Caco-2 (cell line): ENCODE measurements around the gene TPCN1. TPM values are rescaled to one million over a fixed set of nuclear protein-coding genes. Genes with fewer than 3 reads are reported as not detected.

Source experiments
- BruUV-seq: library from RNA; stranded (reverse); fragments of 400-500 nt; replicated peaks from 2 replicates; lab custom pipeline; 2021; lab: Mats Ljungman, UMichigan
- CTCF ChIA-PET: fragments of 300-600 bp; sonication (Branson Sonifier 250); formaldehyde crosslinking; loops from one replicate; lab custom pipeline; 2022; ENCODE audit warnings: antibody characterized with exemption; lab: Charles Lee
- POLR2A ChIA-PET: fragments of 300-600 bp; sonication (Branson Sonifier 250); formaldehyde crosslinking; loops from one replicate; lab custom pipeline; 2022; ENCODE audit warnings: antibody characterized with exemption; lab: Charles Lee
- DNase-seq, 2 experiments: peaks; one replicate each; pipeline versions ENCODE4 v3.0.0 to v3.0.0-alpha.2; 2020 to 2022
- H3K27me3 ChIP-seq: replicated peaks from 2 replicates; pipeline ENCODE4 v1.6.0; 2011; ENCODE audit warnings: low read length; ENCODE audit not compliant: control insufficient read depth, insufficient read depth
- H3K36me3 ChIP-seq: 2 replicates; pipeline ENCODE4 v1.5.1; 2011; ENCODE audit warnings: low read length; ENCODE audit not compliant: control insufficient read depth, insufficient read depth
- H3K4me1 ChIP-seq: fragments of 250-450 bp; sonication (Bioruptor Pico); 2 replicates; pipeline ENCODE4 v1.5.1; 2020; ENCODE audit warnings: mild to moderate bottlenecking
- H3K4me3 ChIP-seq: 2 replicates; pipeline ENCODE4 v1.5.1; 2011; ENCODE audit warnings: low read depth, mild to moderate bottlenecking, control low read depth, low read length
- H3K9me3 ChIP-seq: fragments of 250-450 bp; sonication (Bioruptor Pico); 2 replicates; pipeline ENCODE4 v1.5.1; 2020; ENCODE audit warnings: mild to moderate bottlenecking, moderate library complexity
- H3K27ac Mint-ChIP-seq: one replicate; pipeline ENCODE4 v1.8.0; 2022; ENCODE audit warnings: mixed read lengths; ENCODE audit not compliant: unreplicated experiment
- H3K27me3 Mint-ChIP-seq: one replicate; pipeline ENCODE4 v1.8.0; 2022; ENCODE audit warnings: mixed read lengths; ENCODE audit not compliant: insufficient read depth, unreplicated experiment
- H3K36me3 Mint-ChIP-seq: one replicate; pipeline ENCODE4 v1.8.0; 2022; ENCODE audit warnings: mild to moderate bottlenecking, mixed read lengths; ENCODE audit not compliant: insufficient read depth, unreplicated experiment
- H3K4me1 Mint-ChIP-seq: one replicate; pipeline ENCODE4 v1.8.0; 2022; ENCODE audit warnings: low read depth, mixed read lengths; ENCODE audit not compliant: unreplicated experiment
- H3K4me3 Mint-ChIP-seq: one replicate; pipeline ENCODE4 v1.8.0; 2022; ENCODE audit warnings: mild to moderate bottlenecking, moderate library complexity, mixed read lengths; ENCODE audit not compliant: unreplicated experiment
- H3K9me3 Mint-ChIP-seq: one replicate; pipeline ENCODE4 v1.8.0; 2022; ENCODE audit warnings: mixed read lengths; ENCODE audit not compliant: unreplicated experiment
- CTCF ChIP-seq, 2 experiments: fragments of 200-600 bp in 1 of 2; IDR thresholded peaks; 1 replicate in 1 of 2; 2 replicates in 1 of 2; pipeline versions ENCODE4 v1.5.1 to v1.8.0; 2011 to 2022; ENCODE audit warnings: antibody characterized with exemption in 1 of 2, control low read depth in 1 of 2, inconsistent platforms in 1 of 2, low read depth in 1 of 2, low read length in 1 of 2, mild to moderate bottlenecking in 1 of 2, moderate library complexity in 1 of 2; ENCODE audit not compliant: insufficient read depth in 1 of 2, severe bottlenecking in 1 of 2, unreplicated experiment in 1 of 2
- intact Hi-C: fragments of 100-400 bp; cut with micrococcal nuclease; formaldehyde crosslinking; loops from one replicate; pipeline ENCODE4 v1.10.0; 2022; ENCODE audit not compliant: unreplicated experiment
- total RNA-seq: library from RNA; stranded (reverse); gene quantifications from 2 replicates; pipeline ENCODE4 v1.2.3, GENCODE V29; 2022

TPCN1 gene
- total RNA-seq, 1 experiment from 2014 or later = 54.4 TPM

DNA sequence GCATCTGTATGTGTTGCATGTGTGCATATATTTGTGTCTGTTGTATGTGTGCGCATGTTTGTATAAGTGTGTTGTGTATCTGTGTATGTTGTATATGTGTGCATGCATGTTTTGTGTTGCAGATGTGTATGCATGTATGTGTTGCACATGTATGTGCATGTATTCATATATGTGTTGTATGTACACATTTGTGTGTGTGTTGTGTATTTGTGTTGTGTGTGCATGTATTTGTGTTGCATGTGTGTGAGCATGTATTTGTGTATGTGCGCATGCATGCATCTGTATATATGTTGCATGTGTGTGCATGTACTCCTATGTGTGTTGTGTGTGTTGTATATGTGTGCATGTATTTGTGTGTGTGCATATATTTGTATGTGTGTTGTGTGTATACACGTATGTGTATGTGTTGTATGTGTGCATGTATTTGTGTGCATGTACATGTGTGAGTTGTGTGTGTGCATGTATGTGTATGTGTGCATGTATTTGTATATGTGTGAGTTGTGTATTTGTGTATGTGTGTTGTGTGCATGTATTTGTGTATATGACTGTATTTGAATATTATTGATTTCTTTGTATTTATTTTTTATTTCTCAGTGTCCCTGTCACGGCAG is 96.9 kb downstream of the TPCN1 start:
- BruUV-seq = no TSS peak
- peaks cover 3% of the 10 kb centered on the region for H3K36me3 ChIP-seq

GRCh38 chr12:113318900-113319628 is 97.8 kb downstream of the TPCN1 start:
- H3K9me3 ChIP-seq = no peaks in the 10 kb centered on the region
- no peak overlapping the region for H3K4me3 ChIP-seq
- H3K9me3 Mint-ChIP-seq = no peaks in the 10 kb centered on the region
- no peaks in the 10 kb centered on the region for H3K36me3 Mint-ChIP-seq
- peaks cover 3% of the 10 kb centered on the region for H3K36me3 ChIP-seq
- BruUV-seq = no TSS peak
- CTCF ChIA-PET = no interaction called here
- DNase-seq = no peak
- intact Hi-C loops = no loop called here
- no peaks in the 10 kb centered on the region for H3K27me3 Mint-ChIP-seq
- H3K4me1 Mint-ChIP-seq = no peaks in the 10 kb centered on the region
- POLR2A ChIA-PET = no interaction called here
- no peaks in the 10 kb centered on the region for H3K27me3 ChIP-seq
- no peak overlapping the region for H3K27ac Mint-ChIP-seq
- TF ChIP-seq CTCF (IDR thresholded peaks at IDR 0.05; ENCODE audit: insufficient read depth in 1 of 2, low read depth in 1 of 2, low read length in 1 of 2, severe bottlenecking in 1 of 2, unreplicated experiment in 1 of 2) = no peak
- H3K4me3 Mint-ChIP-seq = no peak overlapping the region
- no peaks in the 10 kb centered on the region for H3K4me1 ChIP-seq

More for the DNA sequence above, 96.9 kb downstream of the TPCN1 start:
- no peaks in the 10 kb centered on the region for H3K27me3 ChIP-seq
- Mint-ChIP-seq H3K27ac (no peak overlapping the region), H3K9me3 (no peaks in the 10 kb centered on the region), H3K27me3 (no peaks in the 10 kb centered on the region), H3K36me3 (no peaks in the 10 kb centered on the region), H3K4me1 (no peaks in the 10 kb centered on the region), H3K4me3 (no peak overlapping the region)
- no peak for DNase-seq
- no peak overlapping the region for H3K4me3 ChIP-seq
- intact Hi-C loops = no loop called here
- H3K4me1 ChIP-seq = no peaks in the 10 kb centered on the region
- no peaks in the 10 kb centered on the region for H3K9me3 ChIP-seq
- no peak for TF ChIP-seq CTCF (IDR thresholded peaks at IDR 0.05; ENCODE audit: insufficient read depth in 1 of 2, low read depth in 1 of 2, low read length in 1 of 2, severe bottlenecking in 1 of 2, unreplicated experiment in 1 of 2)
- POLR2A ChIA-PET = no interaction called here
- CTCF ChIA-PET = no interaction called here

DNA sequence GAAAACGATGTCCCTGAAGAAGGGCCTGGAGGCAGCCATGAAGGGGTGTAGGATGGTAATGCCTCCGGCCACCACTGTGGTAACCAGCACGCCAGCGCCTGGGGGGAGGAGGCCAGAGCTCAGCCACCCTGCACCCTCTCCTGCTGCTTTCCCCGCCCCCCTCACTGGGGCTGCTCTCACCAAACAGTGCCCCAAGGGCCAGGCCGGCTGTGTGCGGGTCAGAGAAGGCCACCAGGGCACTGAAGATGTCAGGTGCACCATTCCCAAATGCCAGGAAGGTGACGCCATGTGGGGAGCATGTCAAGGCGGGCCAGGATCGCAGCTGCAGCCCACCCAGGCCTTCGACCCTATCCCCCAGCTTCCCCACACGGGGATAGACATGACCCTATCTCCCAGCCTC is 99.1 kb downstream of the TPCN1 start:
- H3K4me1 ChIP-seq = no peaks in the 10 kb centered on the region
- H3K36me3 ChIP-seq = peaks cover 3% of the 10 kb centered on the region
- no peaks in the 10 kb centered on the region for H3K27me3 ChIP-seq
- no peak overlapping the region for H3K4me3 Mint-ChIP-seq
- ChIA-PET CTCF (no interaction called here), POLR2A (no interaction called here)
- no peaks in the 10 kb centered on the region for H3K9me3 ChIP-seq
- no peaks in the 10 kb centered on the region for H3K4me1 Mint-ChIP-seq
- no peak for DNase-seq
- BruUV-seq = no TSS peak
- no peak for TF ChIP-seq CTCF (IDR thresholded peaks at IDR 0.05; ENCODE audit: insufficient read depth in 1 of 2, low read depth in 1 of 2, low read length in 1 of 2, severe bottlenecking in 1 of 2, unreplicated experiment in 1 of 2)
- H3K36me3 Mint-ChIP-seq = no peaks in the 10 kb centered on the region
- no peaks in the 10 kb centered on the region for H3K9me3 Mint-ChIP-seq
- intact Hi-C loops = no loop called here
- H3K27ac Mint-ChIP-seq = no peak overlapping the region
- H3K27me3 Mint-ChIP-seq = no peaks in the 10 kb centered on the region
- no peak overlapping the region for H3K4me3 ChIP-seq
